Ovary (tissue), 9 donors: ENCODE results near the gene OOSP2. TPM values are rescaled to one million over a fixed set of nuclear protein-coding genes. Genes with fewer than 3 reads are reported as not detected.

Source experiments
- DNase-seq, 5 donors: peaks; one replicate each; pipeline ENCODE4 v3.0.0-alpha.2; 2019 to 2020
- H3K27ac ChIP-seq, 2 donors: fragments of 200-600 bp; one replicate each; pipeline versions ENCODE4 v1.5.1 to v1.8.0; 2019 to 2022
- H3K27me3 ChIP-seq: fragments of 200-600 bp; one replicate; pipeline ENCODE4 v1.8.0; 2022
- H3K36me3 ChIP-seq: fragments of 200-600 bp; sonication (generic); one replicate; pipeline ENCODE4 v1.5.1; 2019
- H3K4me1 ChIP-seq: one replicate; pipeline ENCODE4 v1.8.1; 2013; ENCODE audit warnings: mild to moderate bottlenecking, moderate library complexity; ENCODE audit not compliant: insufficient read depth
- H3K4me3 ChIP-seq: fragments of 200-600 bp; sonication (generic); one replicate; pipeline ENCODE4 v1.5.1; 2017
- H3K9me3 ChIP-seq, 2 donors: fragments of 200-600 bp in 1 of 2; sonication (generic) in 1 of 2; one replicate each; pipeline versions ENCODE4 v1.5.1 to v1.8.1; 2013 to 2019; ENCODE audit warnings: mild to moderate bottlenecking in 1 of 2, moderate library complexity in 1 of 2
- EP300 ChIP-seq: sonication (generic); formaldehyde crosslinking; IDR thresholded peaks from one replicate; pipeline ENCODE4 v1.6.1; 2017; ENCODE audit warnings: antibody characterized with exemption
- POLR2A ChIP-seq: fragments of 450-650 bp; IDR thresholded peaks from one replicate; pipeline ENCODE4 v1.6.1; 2017; ENCODE audit warnings: antibody characterized with exemption, mild to moderate bottlenecking, moderate library complexity
- WGBS, 3 donors: extraction: QIAGEN DNeasy Blood & Tissue Kit in 1 of 3; methylation state at CpG; one replicate each; pipeline versions ENCODE4 v1.1.5 to v1.1.7; 2013 to 2017; 5-methylcytosine and 5-hydroxymethylcytosine counted together
- intact Hi-C, 4 donors: fragments of 100-400 bp; cut with DNase I; formaldehyde crosslinking; loops; one replicate each; pipeline versions ENCODE4 v1.11.0 to v1.15.1; 2022 to 2023
- polyA plus RNA-seq, 2 donors: library from polyadenylated mRNA; stranded (reverse); fragments of 200-250 nt in 1 of 2; fragments of 350-450 nt in 1 of 2; fragmentation: Illumina TruSeq in 1 of 2; extraction: RNeasy Lipid Tissue Mini Kit (QIAGEN cat#74804) in 1 of 2; gene quantifications; one replicate each; pipeline ENCODE4 v1.2.3, GENCODE V29; 2013 to 2014
- total RNA-seq, 7 donors: library from RNA; depleted of rRNA in 2 of 7; stranded (reverse); fragments of >200 nt in 2 of 7; fragmentation: NEBNext Ultra II Directional in 3 of 7; extraction: Animal tissue kit (Norgen Biotek cat#: 25700) in 3 of 7; gene quantifications; one replicate each; pipeline versions ENCODE4 v1.1.0 to v1.2.4, GENCODE V29; 2016 to 2023
- TF ChIP-seq, protein P1 (sequence below), 3 donors: fragments of 450-650 bp in 2 of 3; fragments of 200-600 bp in 1 of 3; IDR thresholded peaks; one replicate each; pipeline versions ENCODE4 v1.5.1 to v1.8.0; 2016 to 2022; ENCODE audit warnings: antibody characterized with exemption in 3 of 3, mild to moderate bottlenecking in 1 of 3
- donor health status: DM: no; HTN: no; CAD: no; lungs with moderate emphysema.
- donor health status: DM: no; HTN: no; CAD: no.
- donor health status: Bipolar disorder and iron deficiency.
- donor health status: DM: yes; HTN: yes; CAD: no.
- donor health status: DM: no; HTN: no; CAD: no.
- donor health status: DM: yes; HTN: yes; CAD: no.

The OOSP2 gene
- total and polyA plus RNA-seq, 9 donors, result 0.18 to 0.59 TPM; not detected in 7

DNA sequence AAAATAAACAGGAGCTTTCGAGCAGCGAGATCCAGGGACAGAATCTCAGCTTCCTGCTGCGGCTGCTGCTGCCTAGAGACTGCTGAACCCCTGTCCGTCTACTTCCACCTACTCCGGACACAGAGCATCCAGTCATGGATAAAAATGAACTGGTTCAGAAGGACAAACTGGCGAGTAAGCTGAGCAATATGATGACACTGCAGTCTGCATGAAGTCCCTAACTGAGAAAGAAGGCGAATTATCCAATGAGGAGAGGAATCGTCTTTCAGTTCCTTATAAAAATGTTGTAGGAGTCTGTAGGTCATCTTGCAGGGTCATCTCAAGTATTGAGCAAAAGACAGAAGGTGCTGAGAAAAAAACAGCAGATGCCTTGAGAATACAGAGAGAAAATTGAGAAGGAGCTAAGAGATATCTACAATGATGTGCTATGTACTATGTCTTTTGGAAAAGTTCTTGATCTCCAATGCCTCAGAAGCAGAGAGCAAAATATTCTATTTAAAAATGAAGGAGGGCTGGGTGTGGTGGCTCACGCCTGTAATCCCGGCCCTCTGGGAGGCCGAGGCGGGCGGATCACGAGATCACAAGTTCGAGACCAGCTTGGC lies 37.1 kb downstream of the OOSP2 start:
- TF ChIP-seq, protein P1, sequence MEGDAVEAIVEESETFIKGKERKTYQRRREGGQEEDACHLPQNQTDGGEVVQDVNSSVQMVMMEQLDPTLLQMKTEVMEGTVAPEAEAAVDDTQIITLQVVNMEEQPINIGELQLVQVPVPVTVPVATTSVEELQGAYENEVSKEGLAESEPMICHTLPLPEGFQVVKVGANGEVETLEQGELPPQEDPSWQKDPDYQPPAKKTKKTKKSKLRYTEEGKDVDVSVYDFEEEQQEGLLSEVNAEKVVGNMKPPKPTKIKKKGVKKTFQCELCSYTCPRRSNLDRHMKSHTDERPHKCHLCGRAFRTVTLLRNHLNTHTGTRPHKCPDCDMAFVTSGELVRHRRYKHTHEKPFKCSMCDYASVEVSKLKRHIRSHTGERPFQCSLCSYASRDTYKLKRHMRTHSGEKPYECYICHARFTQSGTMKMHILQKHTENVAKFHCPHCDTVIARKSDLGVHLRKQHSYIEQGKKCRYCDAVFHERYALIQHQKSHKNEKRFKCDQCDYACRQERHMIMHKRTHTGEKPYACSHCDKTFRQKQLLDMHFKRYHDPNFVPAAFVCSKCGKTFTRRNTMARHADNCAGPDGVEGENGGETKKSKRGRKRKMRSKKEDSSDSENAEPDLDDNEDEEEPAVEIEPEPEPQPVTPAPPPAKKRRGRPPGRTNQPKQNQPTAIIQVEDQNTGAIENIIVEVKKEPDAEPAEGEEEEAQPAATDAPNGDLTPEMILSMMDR (IDR thresholded peaks at IDR 0.05), result no peak
- no peak for TF ChIP-seq EP300
- no peak for TF ChIP-seq POLR2A
- H3K4me3 ChIP-seq, result no peak overlapping the region
- 74 to 79% (median 78%) methylated on average over 15 of the region's 15 CpGs for WGBS, 3 donors
- intact Hi-C loops, result no loop called here
- H3K4me1 ChIP-seq, result no peaks in the 10 kb centered on the region
- no peaks in the 10 kb centered on the region for H3K36me3 ChIP-seq
- DNase-seq, result no peak
- no peaks in the 10 kb centered on the region for H3K9me3 ChIP-seq
- H3K27ac ChIP-seq, result no peak overlapping the region
- H3K27me3 ChIP-seq, result no peaks in the 10 kb centered on the region

GRCh38 chr11:60077981-60078380 lies 37.8 kb downstream of the OOSP2 start:
- no peaks in the 10 kb centered on the region for H3K27me3 ChIP-seq
- 94 to 97% (median 96%) methylated on average over 1 of the region's 1 CpG for WGBS, 3 donors
- no peak for DNase-seq
- H3K4me1 ChIP-seq, result no peaks in the 10 kb centered on the region
- intact Hi-C loops, result no loop called here
- no peak overlapping the region for H3K27ac ChIP-seq
- TF ChIP-seq POLR2A, result no peak
- TF ChIP-seq, protein P1 (IDR thresholded peaks at IDR 0.05), result no peak
- TF ChIP-seq EP300, result no peak
- no peaks in the 10 kb centered on the region for H3K36me3 ChIP-seq
- H3K4me3 ChIP-seq, result no peak overlapping the region
- no peaks in the 10 kb centered on the region for H3K9me3 ChIP-seq

- Histone ChIP-seq H3K27me3 (no peaks in the 10 kb centered on the region), H3K27ac (no peak overlapping the region), H3K4me3 (no peak overlapping the region), H3K4me1 (no peaks in the 10 kb centered on the region), H3K9me3 (no peaks in the 10 kb centered on the region), H3K36me3 (no peaks in the 10 kb centered on the region)
- intact Hi-C loops, result no loop called here
- TF ChIP-seq, protein P1 (IDR thresholded peaks at IDR 0.05), result no peak
- no peak for TF ChIP-seq EP300
- no peak for TF ChIP-seq POLR2A
- no peak for DNase-seq
- WGBS, 3 donors, result 68 to 82% (median 75%) methylated on average over 4 of the region's 4 CpGs
These were observed 38.5 kb downstream of the OOSP2 start for GRCh38 chr11:60078745-60079144.

GRCh38 chr11:60080535-60080934 lies 40.3 kb downstream of the OOSP2 start:
- Histone ChIP-seq H3K27ac (no peak overlapping the region), H3K4me3 (no peak overlapping the region), H3K4me1 (no peaks in the 10 kb centered on the region), H3K9me3 (no peaks in the 10 kb centered on the region), H3K27me3 (no peaks in the 10 kb centered on the region), H3K36me3 (no peaks in the 10 kb centered on the region)
- intact Hi-C loops, result no loop called here
- TF ChIP-seq POLR2A, result no peak
- TF ChIP-seq, protein P1 (IDR thresholded peaks at IDR 0.05), result no peak
- no peak for TF ChIP-seq EP300
- DNase-seq, result no peak
- 60 to 76% (median 62%) methylated on average over 3 of the region's 3 CpGs for WGBS, 3 donors
